Activated CD8-positive, alpha-beta T cell treated with anti-CD3 and anti-CD28 coated beads, Interleukin-2, amount 10 ng/mL, durations not matched to agents 7 days and 5 days (primary cell): Measurements from ENCODE around the gene MAD1L1. TPM values are rescaled to one million over a fixed set of nuclear protein-coding genes. Genes with fewer than 3 reads are reported as not detected.
A peak's percentile ranks its signal among the peaks of the same experiment; 100 is the strongest.

ENCODE experiments used
- ATAC-seq: fragments of 150-1000 bp; cut with Tn5 transposase; one replicate; pipeline ENCODE4 v1.10.0; 2021; ENCODE audit warnings: moderate library complexity
- CTCF ChIA-PET: fragments of 350-600 bp; sonication (Branson Sonifier 250); formaldehyde crosslinking; loops from one replicate; lab custom pipeline; 2021; ENCODE audit warnings: antibody characterized with exemption; lab: Charles Lee
- POLR2A ChIA-PET: fragments of 350-600 bp; sonication (Branson Sonifier 250); formaldehyde crosslinking; loops from one replicate; lab custom pipeline; 2021; ENCODE audit warnings: antibody characterized with exemption; lab: Charles Lee
- DNase-seq: peaks from one replicate; pipeline ENCODE4 v3.0.0-alpha.2; 2020
- H3K27ac Mint-ChIP-seq: one replicate; pipeline ENCODE4 v1.8.0; 2021; ENCODE audit warnings: mild to moderate bottlenecking, mixed read lengths
- H3K27me3 Mint-ChIP-seq: one replicate; pipeline ENCODE4 v1.8.0; 2021; ENCODE audit warnings: low read depth, mixed read lengths
- H3K36me3 Mint-ChIP-seq: one replicate; pipeline ENCODE4 v1.8.0; 2021; ENCODE audit warnings: low read depth, mixed read lengths
- H3K4me1 Mint-ChIP-seq: one replicate; pipeline ENCODE4 v1.8.0; 2021; ENCODE audit warnings: low read depth, mixed read lengths
- H3K4me3 Mint-ChIP-seq: one replicate; pipeline ENCODE4 v1.8.0; 2021; ENCODE audit warnings: mild to moderate bottlenecking, mixed read lengths
- H3K9me3 Mint-ChIP-seq: one replicate; pipeline ENCODE4 v1.8.0; 2022; ENCODE audit warnings: mixed read lengths; ENCODE audit not compliant: insufficient read depth
- total RNA-seq, 2 experiments: library from RNA; stranded (reverse); gene quantifications; one replicate each; pipeline ENCODE4 v1.2.3, GENCODE V29; 2021

MAD1L1 gene
- total RNA-seq, 2 experiments from 2014 or later = 79.8 to 82.7 TPM

GRCh38 chr7:1943933-1944618 lies 288.7 kb downstream of the MAD1L1 start:
- H3K4me3 Mint-ChIP-seq = peak overlapping the region; percentile 35
- DNase-seq (peak; percentile 70), ATAC-seq (no peak)
- POLR2A ChIA-PET = no interaction called here
- peaks cover 61% of the 10 kb centered on the region for H3K4me1 Mint-ChIP-seq
- peaks cover 5% of the 10 kb centered on the region for H3K27me3 Mint-ChIP-seq
- peak overlapping the region; percentile 43 for H3K27ac Mint-ChIP-seq
- CTCF ChIA-PET = no interaction called here
- H3K36me3 Mint-ChIP-seq = peaks cover 5% of the 10 kb centered on the region
- H3K9me3 Mint-ChIP-seq = no peaks in the 10 kb centered on the region

- no peak overlapping the region for H3K4me3 Mint-ChIP-seq
- ChIA-PET CTCF (no interaction called here), POLR2A (no interaction called here)
- H3K27ac Mint-ChIP-seq = peak overlapping the region; percentile 43
- H3K4me1 Mint-ChIP-seq = peaks cover 69% of the 10 kb centered on the region
- ATAC-seq (no peak), DNase-seq (peak; percentile 38)
- no peaks in the 10 kb centered on the region for H3K9me3 Mint-ChIP-seq
- H3K27me3 Mint-ChIP-seq = peaks cover 5% of the 10 kb centered on the region
- peaks cover 11% of the 10 kb centered on the region for H3K36me3 Mint-ChIP-seq
Observed at GRCh38 chr7:1943326-1943725, 289.4 kb downstream of the MAD1L1 start.

- DNase-seq = no peak
- ATAC-seq = no peak
- Mint-ChIP-seq H3K36me3 (peaks cover 15% of the 10 kb centered on the region), H3K4me1 (peaks cover 72% of the 10 kb centered on the region), H3K4me3 (no peak overlapping the region), H3K27ac (peak overlapping the region; percentile 43), H3K9me3 (no peaks in the 10 kb centered on the region), H3K27me3 (peaks cover 5% of the 10 kb centered on the region)
- ChIA-PET CTCF (no interaction called here), POLR2A (no interaction called here)
Observed at GRCh38 chr7:1942941-1943289, 289.8 kb downstream of the MAD1L1 start.

GRCh38 chr7:1942243-1942940 lies 290.4 kb downstream of the MAD1L1 start:
- DNase-seq (no peak), ATAC-seq (no peak)
- Mint-ChIP-seq H3K9me3 (no peaks in the 10 kb centered on the region), H3K27ac (peak overlapping the region; percentile 31), H3K36me3 (peaks cover 15% of the 10 kb centered on the region), H3K27me3 (peaks cover 5% of the 10 kb centered on the region), H3K4me1 (peaks cover 72% of the 10 kb centered on the region), H3K4me3 (no peak overlapping the region)
- ChIA-PET POLR2A (no interaction called here), CTCF (no interaction called here)

- ATAC-seq = no peak
- peaks cover 5% of the 10 kb centered on the region for H3K27me3 Mint-ChIP-seq
- H3K36me3 Mint-ChIP-seq = peaks cover 20% of the 10 kb centered on the region
- peak overlapping the region; percentile 99 for H3K27ac Mint-ChIP-seq
- no peak overlapping the region for H3K4me3 Mint-ChIP-seq
- no peak for DNase-seq
- H3K4me1 Mint-ChIP-seq = peaks cover 74% of the 10 kb centered on the region
- no peaks in the 10 kb centered on the region for H3K9me3 Mint-ChIP-seq
- ChIA-PET CTCF (no interaction called here), POLR2A (no interaction called here)
Observed at GRCh38 chr7:1941464-1942242, 291.1 kb downstream of the MAD1L1 start.

- no peak for ATAC-seq
- H3K9me3 Mint-ChIP-seq = no peaks in the 10 kb centered on the region
- H3K27ac Mint-ChIP-seq = peak overlapping the region; percentile 99
- ChIA-PET CTCF (no interaction called here), POLR2A (interaction anchor here (0.6 kb wide), 1 partner anchor 13 kb away, joined by 4 read pairs; no protein-coding TSS in a partner anchor)
- H3K4me3 Mint-ChIP-seq = peak overlapping the region; percentile 88
- peaks cover 5% of the 10 kb centered on the region for H3K27me3 Mint-ChIP-seq
- no peak for DNase-seq
- peaks cover 74% of the 10 kb centered on the region for H3K4me1 Mint-ChIP-seq
- peaks cover 26% of the 10 kb centered on the region for H3K36me3 Mint-ChIP-seq
Observed at GRCh38 chr7:1940863-1941262, 291.9 kb downstream of the MAD1L1 start.

- ATAC-seq (peak; percentile 90), DNase-seq (peak; percentile 96)
- H3K4me3 Mint-ChIP-seq = peak overlapping the region; percentile 88
- CTCF ChIA-PET = no interaction called here
- H3K4me1 Mint-ChIP-seq = peaks cover 71% of the 10 kb centered on the region
- peak overlapping the region; percentile 99 for H3K27ac Mint-ChIP-seq
- H3K27me3 Mint-ChIP-seq = peaks cover 5% of the 10 kb centered on the region
- H3K36me3 Mint-ChIP-seq = peaks cover 30% of the 10 kb centered on the region
- POLR2A ChIA-PET = interaction anchor here (0.6 to 0.9 kb wide), 3 partner anchors 13 to 97 kb away, joined by 3 to 4 read pairs (median 4); no protein-coding TSS in a partner anchor
- H3K9me3 Mint-ChIP-seq = no peaks in the 10 kb centered on the region
Observed at GRCh38 chr7:1940402-1940786, 292.4 kb downstream of the MAD1L1 start.

- Mint-ChIP-seq H3K27me3 (peaks cover 5% of the 10 kb centered on the region), H3K4me1 (peaks cover 67% of the 10 kb centered on the region), H3K9me3 (no peaks in the 10 kb centered on the region), H3K4me3 (peak overlapping the region; percentile 88), H3K36me3 (peaks cover 34% of the 10 kb centered on the region), H3K27ac (peak overlapping the region; percentile 99)
- ChIA-PET CTCF (interaction anchor here (0.8 to 1.1 kb wide), 2 partner anchors 13 to 47 kb away, joined by 3 to 7 read pairs; no protein-coding TSS in a partner anchor), POLR2A (interaction anchor here (0.6 to 1.1 kb wide), 5 partner anchors 16 to 466 kb away, joined by 3 to 4 read pairs (median 4); no protein-coding TSS in a partner anchor)
- DNase-seq (no peak), ATAC-seq (peak; percentile 64)
Observed at GRCh38 chr7:1939434-1940401, 293.0 kb downstream of the MAD1L1 start.

- Mint-ChIP-seq H3K27me3 (peaks cover 5% of the 10 kb centered on the region), H3K36me3 (peaks cover 38% of the 10 kb centered on the region), H3K4me1 (peaks cover 61% of the 10 kb centered on the region), H3K4me3 (peak overlapping the region; percentile 88), H3K9me3 (no peaks in the 10 kb centered on the region), H3K27ac (peak overlapping the region; percentile 99)
- CTCF ChIA-PET = interaction anchor here (0.8 to 1.1 kb wide), 2 partner anchors 12 to 47 kb away, joined by 3 to 7 read pairs; no protein-coding TSS in a partner anchor
- POLR2A ChIA-PET = interaction anchor here (0.6 to 1.1 kb wide), 3 partner anchors 17 to 467 kb away, joined by 3 to 4 read pairs (median 4); no protein-coding TSS in a partner anchor
- DNase-seq (peak; percentile 32), ATAC-seq (peak; percentile 2)
Observed at GRCh38 chr7:1938788-1939433, 293.8 kb downstream of the MAD1L1 start.

GRCh38 chr7:1937252-1937605 lies 295.5 kb downstream of the MAD1L1 start:
- POLR2A ChIA-PET = no interaction called here
- no peak for DNase-seq
- H3K27me3 Mint-ChIP-seq = no peaks in the 10 kb centered on the region
- CTCF ChIA-PET = no interaction called here
- peaks cover 50% of the 10 kb centered on the region for H3K36me3 Mint-ChIP-seq
- ATAC-seq = no peak
- H3K4me3 Mint-ChIP-seq = no peak overlapping the region
- no peak overlapping the region for H3K27ac Mint-ChIP-seq
- peaks cover 44% of the 10 kb centered on the region for H3K4me1 Mint-ChIP-seq
- H3K9me3 Mint-ChIP-seq = no peaks in the 10 kb centered on the region
